Measurements from ENCODE around the gene PCDHB4.

GRCh38 chr5:141121563-141121962 lies at the start of gene PCDHB4:
- no peak for TF ChIP-seq CTCF (IDR thresholded peaks at IDR 0.05; ENCODE audit: low read depth, low read length, poor library complexity, severe bottlenecking)
- TF ChIP-seq EZH2phosphoT487 (IDR thresholded peaks at IDR 0.05; ENCODE audit: borderline replicate concordance, low read length) = no peak

Data from DOHH2 (cell line).